IMR-90 (cell line): ENCODE data around the gene FEZ2. TPM values are rescaled to one million over a fixed set of nuclear protein-coding genes. Genes with fewer than 3 reads are reported as not detected.

Experiments
- ATAC-seq: fragments of 200-7000 bp; cut with Tn5 transposase; 2 replicates; pipeline ENCODE4 v1.9.1; 2020; ENCODE audit warnings: low read depth, mild to moderate bottlenecking, moderate library complexity
- BruUV-seq: library from RNA; stranded (reverse); fragments of 400-500 nt; replicated peaks from 2 replicates; lab custom pipeline; 2021; lab: Mats Ljungman, UMichigan
- CTCF ChIA-PET: fragments of 300-600 bp; formaldehyde crosslinking; extraction: SDS; loops from one replicate; lab custom pipeline; 2021; ENCODE audit warnings: antibody characterized with exemption; lab: Yijun Ruan, JAX
- POLR2A ChIA-PET: fragments of 300-600 bp; sonication (Branson Sonifier 250); formaldehyde crosslinking; loops from one replicate; lab custom pipeline; 2022; ENCODE audit warnings: antibody characterized with exemption; ENCODE audit not compliant: unreplicated experiment; lab: Charles Lee
- DNase-seq: peaks from one replicate; pipeline ENCODE4 v3.0.0; 2013
- H2AFZ ChIP-seq: replicated peaks from 2 replicates; pipeline ENCODE3; 2013; ENCODE audit warnings: low read length, mild to moderate bottlenecking; ENCODE audit not compliant: poor library complexity
- H2AK5ac ChIP-seq: 2 replicates; pipeline ENCODE4 v1.6.1; 2013; ENCODE audit warnings: low read depth, low read length, inconsistent platforms
- H2AK9ac ChIP-seq: replicated peaks from 2 replicates; pipeline ENCODE3; 2013; ENCODE audit warnings: mild to moderate bottlenecking, low read depth, low read length, moderate library complexity; ENCODE audit not compliant: poor library complexity
- H2BK120ac ChIP-seq: 2 replicates; pipeline ENCODE4 v1.6.1; 2013; ENCODE audit warnings: low read depth, low read length, inconsistent platforms
- H2BK15ac ChIP-seq: 3 replicates; pipeline ENCODE4 v1.6.1; 2013; ENCODE audit warnings: low read depth, low read length, inconsistent platforms
- H2BK20ac ChIP-seq: 2 replicates; pipeline ENCODE4 v1.6.1; 2013; ENCODE audit warnings: low read depth, mild to moderate bottlenecking, inconsistent platforms, low read length, moderate library complexity
- H2BK5ac ChIP-seq: 2 replicates; pipeline ENCODE4 v1.6.1; 2013; ENCODE audit warnings: mild to moderate bottlenecking, low read depth, low read length, inconsistent platforms; ENCODE audit not compliant: poor library complexity, severe bottlenecking
- H3K14ac ChIP-seq: replicated peaks from 2 replicates; pipeline ENCODE4 v1.6.1; 2013; ENCODE audit warnings: low read depth, low read length, inconsistent platforms
- H3K18ac ChIP-seq: 2 replicates; pipeline ENCODE4 v1.6.1; 2013; ENCODE audit warnings: low read depth, low read length, control low read depth
- H3K23ac ChIP-seq: 2 replicates; pipeline ENCODE4 v1.6.1; 2013; ENCODE audit warnings: low read depth, low read length, inconsistent platforms
- H3K27ac ChIP-seq: 2 replicates; pipeline ENCODE4 v1.5.1; 2013; ENCODE audit warnings: mild to moderate bottlenecking, control low read depth, low read length; ENCODE audit not compliant: insufficient read depth
- H3K27me3 ChIP-seq: 2 replicates; pipeline ENCODE4 v1.6.1; 2013; ENCODE audit warnings: low read length; ENCODE audit not compliant: control insufficient read depth, insufficient read depth
- H3K36me3 ChIP-seq: 2 replicates; pipeline ENCODE4 v1.6.1; 2013; ENCODE audit warnings: low read length, mixed read lengths; ENCODE audit not compliant: control insufficient read depth, insufficient read depth
- H3K4ac ChIP-seq: 2 replicates; pipeline ENCODE4 v1.6.1; 2013; ENCODE audit warnings: low read depth, low read length, inconsistent platforms
- H3K4me1 ChIP-seq: 2 replicates; pipeline ENCODE4 v1.6.1; 2013; ENCODE audit warnings: low read length, mixed read lengths; ENCODE audit not compliant: control insufficient read depth, insufficient read depth
- H3K4me2 ChIP-seq: 2 replicates; pipeline ENCODE4 v1.6.1; 2013; ENCODE audit warnings: low read depth, mild to moderate bottlenecking, control low read depth, low read length, moderate library complexity
- H3K4me3 ChIP-seq: 2 replicates; pipeline ENCODE4 v1.5.1; 2013; ENCODE audit warnings: low read depth, mild to moderate bottlenecking, control low read depth, low read length, moderate library complexity; ENCODE audit not compliant: insufficient read depth
- H3K56ac ChIP-seq: 2 replicates; pipeline ENCODE4 v1.6.1; 2013; ENCODE audit warnings: low read length, inconsistent platforms; ENCODE audit not compliant: insufficient read depth; ENCODE audit errors: extremely low read depth
- H3K79me1 ChIP-seq, 2 experiments: 2 replicates each; pipeline ENCODE4 v1.6.1; 2013; ENCODE audit warnings: low read length in 2 of 2, inconsistent platforms in 1 of 2, low read depth in 1 of 2
- H3K9ac ChIP-seq: 2 replicates; pipeline ENCODE4 v1.6.1; 2013; ENCODE audit warnings: low read depth, low read length, control low read depth
- H3K9me1 ChIP-seq: 2 replicates; pipeline ENCODE4 v1.6.1; 2013; ENCODE audit warnings: low read length, inconsistent platforms; ENCODE audit not compliant: insufficient read depth
- H3K9me3 ChIP-seq: 2 replicates; pipeline ENCODE4 v1.6.1; 2013; ENCODE audit warnings: low read length; ENCODE audit not compliant: control insufficient read depth, insufficient read depth
- H4K20me1 ChIP-seq: 2 replicates; pipeline ENCODE4 v1.6.1; 2013; ENCODE audit warnings: low read length, inconsistent platforms; ENCODE audit not compliant: insufficient read depth
- H4K5ac ChIP-seq: 2 replicates; pipeline ENCODE4 v1.6.1; 2013; ENCODE audit warnings: mild to moderate bottlenecking, low read depth, low read length, control low read depth
- H4K8ac ChIP-seq, 2 experiments: 2 replicates each; pipeline ENCODE4 v1.6.1; 2013; ENCODE audit warnings: low read depth in 2 of 2, low read length in 2 of 2, control low read depth in 1 of 2, inconsistent platforms in 1 of 2
- H4K91ac ChIP-seq: 2 replicates; pipeline ENCODE4 v1.6.1; 2013; ENCODE audit warnings: low read depth, low read length, inconsistent platforms; ENCODE audit not compliant: insufficient read depth
- CEBPB ChIP-seq: IDR thresholded peaks from 2 replicates; pipeline ENCODE4 v1.6.1; 2012; ENCODE audit warnings: low read depth, low read length, improper control_type of control experiment
- FOS ChIP-seq: fragments of 150-350 bp; IDR thresholded peaks from 2 replicates; pipeline ENCODE4 v1.6.1; 2016; ENCODE audit warnings: low read depth, low read length
- MAFK ChIP-seq: IDR thresholded peaks from 2 replicates; pipeline ENCODE4 v1.6.1; 2012; ENCODE audit warnings: low read depth, low read length, improper control_type of control experiment
- RAD21 ChIP-seq: IDR thresholded peaks from 2 replicates; pipeline ENCODE4 v1.6.1; 2012; ENCODE audit warnings: low read length, improper control_type of control experiment
- RFX5 ChIP-seq: IDR thresholded peaks from 2 replicates; pipeline ENCODE4 v1.8.0; 2012; ENCODE audit warnings: low read depth, mild to moderate bottlenecking, low read length, moderate library complexity
- WGBS, 2 experiments: methylation state at CpG; one replicate each; pipeline versions ENCODE4 v1.1.5 to v1.1.7; 2013; ENCODE audit warnings: missing lambda C conversion rate in 2 of 2; ENCODE audit not compliant: insufficient read length in 1 of 2; ENCODE audit errors: extremely low coverage in 2 of 2; 5-methylcytosine and 5-hydroxymethylcytosine counted together
- dilution Hi-C: fragments of 300-500 bp; cut with HindIII; formaldehyde crosslinking; loops from one replicate; pipeline ENCODE4 v1.14.3; 2018; ENCODE audit warnings: low sequenced_read_pairs; ENCODE audit not compliant: unreplicated experiment
- in situ Hi-C: fragments of 300-500 bp; cut with MboI; formaldehyde crosslinking; loops from 3 replicates; pipeline ENCODE4 v1.14.3; 2019; ENCODE audit warnings: low sequenced_read_pairs, inconsistent platforms, mixed read lengths
- intact Hi-C: fragments of 100-400 bp; cut with micrococcal nuclease; formaldehyde crosslinking; loops from 2 replicates; pipeline ENCODE4 v1.10.0; 2022
- polyA plus RNA-seq, 3 experiments: library from polyadenylated mRNA; depleted of rRNA; stranded (reverse); fragments of >200 nt; gene quantifications; 2 replicates each; pipeline ENCODE4 v1.2.3, GENCODE V29; 2012; ENCODE audit warnings: low replicate concordance in 1 of 3
- total RNA-seq: library from RNA; depleted of rRNA; stranded (reverse); fragments of >200 nt; gene quantifications from 2 replicates; pipeline ENCODE4 v1.2.3, GENCODE V29; 2012

Gene FEZ2
- total and polyA plus RNA-seq, 2 of the 4 experiments (the other 2 are of a cell fraction) = 19.4 to 31.6 TPM

GRCh38 chr2:36530178-36530982 lies 67.6 kb downstream of the FEZ2 start:
- DNase-seq = peak; percentile 88

More at GRCh38 chr2:36530178-36530982, 67.6 kb downstream of the FEZ2 start:
- H3K4me2 ChIP-seq = no peak overlapping the region
- TF ChIP-seq FOS = peak; percentile 52; the same call in 1 of the 2 replicates
- no peak for TF ChIP-seq RFX5
- no peak for TF ChIP-seq CEBPB
- TF ChIP-seq MAFK = peak; percentile 23; the same call in 1 of the 2 replicates
- TF ChIP-seq RAD21 = no peak
- H4K5ac ChIP-seq = no peak overlapping the region
- no peak overlapping the region for H3K56ac ChIP-seq
- intact Hi-C loops = loop anchor here (5.0 kb wide), 1 partner anchor 132 kb away; no protein-coding TSS in a partner anchor
- peak overlapping the region; percentile 50; the same call in 1 of the 2 replicates for H3K27ac ChIP-seq
- CTCF ChIA-PET = interaction anchor here (1.1 to 1.5 kb wide), 2 partner anchors 176 to 177 kb away, joined by 3 read pairs; no protein-coding TSS in a partner anchor
- peaks cover 33 to 77% of the 10 kb centered on the region in 2 experiments for H3K79me1 ChIP-seq
- H3K9me3 ChIP-seq = no peaks in the 10 kb centered on the region
- 80% methylated on average over 5 of the region's 9 CpGs; no CpG with 5 or more reads in 1 of the 2 experiments for WGBS, 2 experiments
- H3K18ac ChIP-seq = peak overlapping the region; percentile 40; the same call in 1 of the 2 replicates
- H4K91ac ChIP-seq = no peak overlapping the region; the same call in 1 of the 2 replicates
- H3K4me1 ChIP-seq = peaks cover 17% of the 10 kb centered on the region
- H2BK120ac ChIP-seq = no peak overlapping the region; the same call in 1 of the 2 replicates
- H4K20me1 ChIP-seq = peaks cover 11% of the 10 kb centered on the region; the same call in 1 of the 2 replicates
- H2BK5ac ChIP-seq = peak overlapping the region; percentile 38
- no peak overlapping the region for H3K4me3 ChIP-seq
- no TSS peak for BruUV-seq
- in situ Hi-C loops = no loop called here
- dilution Hi-C loops = no loop called here
- H2AFZ ChIP-seq = no peak overlapping the region
- peaks cover 35% of the 10 kb centered on the region for H3K9me1 ChIP-seq
- H2AK5ac ChIP-seq = 0 out of 2 replicates have a peak overlapping the region, but pooled peaks have one; percentile 7
- peak overlapping the region; percentile 38; the same call in 1 of the 2 replicates for H3K4ac ChIP-seq
- H4K8ac ChIP-seq = no peak overlapping the region
- no peak overlapping the region for H2BK20ac ChIP-seq
- no peak overlapping the region for H3K9ac ChIP-seq
- no peaks in the 10 kb centered on the region for H3K27me3 ChIP-seq
- no peak overlapping the region for H3K14ac ChIP-seq
- POLR2A ChIA-PET = no interaction called here
- ATAC-seq = peak; percentile 63
- H3K36me3 ChIP-seq = peaks cover 21% of the 10 kb centered on the region
- no peak overlapping the region for H2BK15ac ChIP-seq
- H2AK9ac ChIP-seq = no peak overlapping the region
- H3K23ac ChIP-seq = 0 out of 2 replicates have a peak overlapping the region, but pooled peaks have one; percentile 39
